HG03439 (cell line): ENCODE results near the gene DTNB.

ENCODE experiments used
- ATAC-seq: cut with Tn5 transposase; IDR thresholded peaks from one replicate; pipeline ENCODE4 v1.9.1; 2021; ENCODE audit warnings: mild to moderate bottlenecking, moderate library complexity; ENCODE audit not compliant: unreplicated experiment

DTNB gene

DNA sequence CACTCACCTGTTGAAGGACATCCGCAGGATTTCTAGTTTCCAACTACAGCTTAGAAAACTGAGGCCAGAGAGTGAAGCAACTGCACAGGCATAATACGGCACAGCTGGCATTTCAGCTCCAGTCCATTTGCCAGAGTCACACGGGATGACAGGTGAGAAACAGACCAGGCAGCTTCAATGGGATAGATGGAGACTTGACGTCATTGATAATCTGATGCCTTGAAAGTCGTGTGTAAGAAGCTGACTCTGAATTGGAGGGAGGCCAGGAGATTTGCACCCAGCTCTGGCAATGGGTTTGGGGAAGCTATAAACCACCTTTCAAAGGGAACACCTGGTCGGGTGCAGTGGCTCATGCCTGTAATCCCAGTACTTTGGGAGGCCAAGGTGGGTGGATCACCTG is 319.3 kb downstream of the DTNB start:
- ATAC-seq: no peak

DNA sequence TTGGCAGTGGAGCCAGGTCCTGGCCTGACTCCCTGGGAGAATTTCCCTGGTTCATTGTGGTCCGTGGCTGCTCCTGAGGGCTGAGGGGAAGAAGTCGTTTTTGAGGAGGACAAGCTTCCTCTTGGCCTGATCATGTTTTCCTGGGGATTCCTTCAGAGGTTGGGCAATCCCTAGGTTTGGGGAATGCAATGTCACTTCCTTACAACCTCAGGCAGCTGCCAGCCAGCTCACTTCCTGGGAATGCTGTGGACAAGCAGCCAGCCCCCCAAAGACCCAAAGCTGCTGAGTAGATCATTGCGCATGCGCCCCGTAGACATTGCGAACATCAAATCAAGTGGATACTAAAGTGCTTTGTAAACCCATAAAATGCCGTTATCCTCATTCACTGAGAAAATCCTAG is 324.0 kb downstream of the DTNB start:
- no peak for ATAC-seq

DNA sequence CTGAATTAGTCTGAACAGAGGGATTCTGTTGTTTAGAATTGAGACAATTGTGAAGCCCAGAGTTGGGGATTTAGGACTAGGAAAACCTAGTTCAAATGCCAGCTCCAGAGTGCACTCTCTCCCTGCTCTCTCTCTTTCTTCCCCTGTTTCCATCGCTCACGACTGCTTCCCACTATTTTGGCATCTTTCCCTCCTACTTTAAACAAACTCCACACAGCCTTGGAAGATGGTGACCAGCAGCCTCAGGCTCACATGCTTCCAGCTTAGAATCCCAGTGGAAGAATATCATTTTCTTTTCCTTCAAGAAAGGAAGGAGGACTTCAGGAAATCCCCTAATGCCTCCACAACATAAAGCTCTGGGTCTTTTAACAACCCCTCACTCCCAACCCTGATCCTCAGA is 325.5 kb downstream of the DTNB start:
- ATAC-seq: no peak

DNA sequence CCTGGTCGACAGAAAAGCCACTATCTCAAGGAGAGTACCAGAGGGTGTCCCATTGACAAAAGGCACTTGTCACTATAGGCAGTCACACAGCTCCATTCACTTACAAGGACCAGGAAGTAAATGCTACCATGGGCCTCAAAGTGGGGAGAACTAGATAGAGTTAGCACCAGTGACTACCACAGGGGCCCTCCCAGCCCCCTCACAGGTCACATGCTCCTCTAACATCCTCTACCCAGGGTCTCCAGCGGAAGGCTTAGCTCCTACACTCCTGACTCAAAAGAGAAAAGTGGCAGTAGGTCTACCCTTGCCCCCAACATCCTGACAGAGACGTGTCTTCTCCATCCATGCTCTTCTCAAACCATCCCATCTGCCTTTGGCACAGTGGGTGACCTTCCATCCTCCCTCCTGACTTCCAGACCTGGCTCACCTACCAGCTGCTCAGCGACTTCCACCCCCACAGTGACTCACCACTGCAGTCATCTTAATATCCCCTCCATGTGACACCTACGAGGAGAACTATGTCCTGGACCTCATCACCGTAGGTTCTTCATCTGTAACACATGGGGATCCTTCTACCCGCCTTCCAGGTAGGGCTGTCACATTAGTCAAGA is 326.1 kb downstream of the DTNB start:
- no peak for ATAC-seq

DNA sequence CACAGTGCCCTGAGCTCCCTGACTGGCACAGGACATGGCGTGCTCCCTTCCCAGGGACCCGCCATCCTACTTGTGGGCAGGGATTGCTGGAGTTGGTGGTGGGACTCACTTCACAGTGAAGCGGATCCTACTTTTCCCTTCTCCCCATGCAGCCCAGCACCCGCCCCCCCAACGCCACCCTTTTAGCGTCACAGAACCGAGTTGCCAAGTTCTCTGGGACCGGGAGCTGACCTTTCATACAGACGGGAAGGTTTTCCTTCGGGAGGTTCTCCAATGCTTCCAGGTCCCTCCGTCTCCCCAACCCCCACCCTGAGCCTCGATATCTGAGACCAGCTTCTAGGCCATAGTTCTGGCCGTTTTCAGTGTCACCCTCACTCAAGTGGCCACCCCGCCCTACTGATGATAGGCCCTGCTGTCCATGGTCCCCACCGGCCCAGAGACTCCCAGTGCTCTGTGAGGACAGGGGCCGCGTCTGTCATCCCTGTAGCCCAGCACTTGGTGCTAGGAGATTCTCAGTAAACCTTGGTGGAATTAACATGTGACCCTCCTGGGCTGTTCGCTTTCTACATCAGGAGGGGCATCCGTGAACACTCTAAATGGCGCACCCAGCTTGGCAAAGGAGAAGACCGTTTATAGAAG is 330.1 kb downstream of the DTNB start:
- ATAC-seq: no peak

DNA sequence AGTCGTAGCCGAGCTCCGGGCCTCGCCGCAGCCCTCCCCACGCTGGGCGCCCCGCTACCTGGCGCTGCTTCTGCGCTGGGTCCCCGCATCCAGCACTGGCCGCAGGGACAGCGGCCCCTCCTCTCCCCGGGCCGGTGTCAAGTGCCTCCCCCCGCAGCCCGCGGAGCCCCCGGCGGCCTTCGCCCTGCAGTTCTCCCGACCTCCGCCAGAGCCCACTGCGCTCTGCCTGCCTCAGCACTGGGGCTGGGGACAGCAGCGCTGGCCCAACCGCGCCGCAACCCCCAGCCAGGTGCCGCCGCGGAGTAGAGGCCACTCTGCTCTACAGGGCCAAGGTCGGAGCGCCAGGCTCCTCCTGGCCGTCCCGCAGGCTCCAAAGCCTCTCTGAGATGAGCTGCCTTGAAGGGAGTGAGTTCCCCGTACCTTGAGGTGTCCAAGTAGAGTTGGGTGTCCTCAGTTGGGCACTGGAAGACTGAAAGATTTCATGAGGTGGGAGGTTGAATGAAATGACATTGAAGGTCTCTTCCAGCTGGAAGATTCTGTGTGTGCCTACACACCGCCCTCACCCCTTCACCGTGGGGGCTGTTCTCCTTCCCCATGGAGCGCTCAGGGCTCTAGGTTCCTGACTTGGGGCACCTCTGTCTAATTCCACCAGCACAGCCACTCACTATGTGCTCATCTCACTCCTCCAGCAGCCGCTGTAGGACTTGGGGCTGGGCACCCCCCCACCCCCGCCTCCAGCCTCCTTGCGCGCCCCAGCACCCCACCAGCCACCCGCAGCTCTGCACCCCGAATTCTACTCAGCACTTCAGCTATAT is 330.8 kb downstream of the DTNB start:
- peak; percentile 75 for ATAC-seq

DNA sequence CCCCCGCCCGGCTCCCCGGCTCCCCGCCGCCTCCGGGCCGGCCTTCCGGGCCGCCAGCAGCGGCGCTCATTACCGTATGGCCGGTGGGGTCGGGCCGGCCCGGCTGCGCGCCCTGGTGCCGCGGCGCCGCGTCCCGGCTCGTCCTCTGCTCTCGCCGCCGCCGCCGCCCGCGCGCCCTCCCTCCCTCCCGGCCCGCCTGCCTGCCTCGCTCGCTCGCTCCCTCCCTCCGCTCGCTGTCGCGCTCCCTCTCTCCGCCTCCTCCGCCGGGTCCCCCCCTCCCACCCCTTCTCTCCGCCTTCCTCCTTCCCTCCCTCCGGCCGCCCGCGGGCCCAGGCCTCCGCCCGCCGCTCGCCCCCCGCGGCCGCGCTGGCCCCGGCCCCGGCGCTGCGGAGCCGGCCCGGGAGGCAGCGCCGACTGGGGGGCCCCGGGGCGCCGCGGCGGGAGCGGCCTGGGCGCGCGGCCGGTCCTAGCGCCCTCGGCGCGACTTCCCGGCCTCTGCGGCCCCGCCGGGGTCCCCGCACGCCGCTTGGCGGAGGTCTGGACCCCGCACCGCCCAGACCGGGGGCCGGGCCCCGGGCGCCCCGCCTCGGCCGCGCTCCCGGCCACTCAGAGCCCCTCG is 331.5 kb downstream of the DTNB start, which contains the start of gene DNMT3A:
DNMT3A (minus strand) TSS at position 173 of the 619 bp plus-strand sequence. CDS start 27,941 bp downstream, outside the sequence.
- ATAC-seq: peak; percentile 19

DNA sequence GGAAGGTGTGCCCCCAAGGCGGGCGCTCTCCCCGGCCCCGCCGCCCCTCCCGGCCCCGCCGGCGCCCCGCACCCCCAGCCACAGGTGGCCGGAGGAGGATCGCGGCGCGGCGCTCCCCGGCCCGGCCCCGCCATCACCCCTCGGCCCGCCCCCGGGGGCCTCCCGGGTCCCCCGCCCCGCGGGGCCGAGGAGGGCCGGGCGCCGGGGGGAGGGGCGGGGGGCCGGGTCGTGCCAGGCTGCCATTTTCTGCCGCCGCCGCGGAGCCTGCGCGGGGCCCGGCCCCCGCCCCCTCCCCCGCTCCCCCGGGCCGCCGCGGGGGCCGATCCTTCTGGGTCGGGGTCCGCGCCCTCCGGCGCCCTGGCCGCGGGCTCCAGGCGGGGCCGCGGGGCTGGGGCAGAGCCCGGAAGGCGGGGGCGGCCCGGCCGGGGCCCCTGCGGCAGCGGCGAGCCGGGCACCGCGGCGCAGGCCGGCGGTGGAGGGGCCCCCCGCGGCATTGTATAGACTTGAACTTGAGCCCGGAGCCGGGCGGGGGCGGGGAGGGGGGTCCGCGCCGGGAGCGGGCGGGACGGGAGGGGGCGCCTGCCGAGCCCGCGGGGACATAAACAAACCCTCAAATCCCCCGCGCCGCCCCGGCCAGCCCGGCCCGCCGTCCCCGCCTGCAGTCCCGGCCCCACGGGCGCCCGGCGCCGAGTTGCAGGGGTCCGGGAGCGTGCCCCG is 332.2 kb downstream of the DTNB start:
- peak; percentile 18 for ATAC-seq

DNA sequence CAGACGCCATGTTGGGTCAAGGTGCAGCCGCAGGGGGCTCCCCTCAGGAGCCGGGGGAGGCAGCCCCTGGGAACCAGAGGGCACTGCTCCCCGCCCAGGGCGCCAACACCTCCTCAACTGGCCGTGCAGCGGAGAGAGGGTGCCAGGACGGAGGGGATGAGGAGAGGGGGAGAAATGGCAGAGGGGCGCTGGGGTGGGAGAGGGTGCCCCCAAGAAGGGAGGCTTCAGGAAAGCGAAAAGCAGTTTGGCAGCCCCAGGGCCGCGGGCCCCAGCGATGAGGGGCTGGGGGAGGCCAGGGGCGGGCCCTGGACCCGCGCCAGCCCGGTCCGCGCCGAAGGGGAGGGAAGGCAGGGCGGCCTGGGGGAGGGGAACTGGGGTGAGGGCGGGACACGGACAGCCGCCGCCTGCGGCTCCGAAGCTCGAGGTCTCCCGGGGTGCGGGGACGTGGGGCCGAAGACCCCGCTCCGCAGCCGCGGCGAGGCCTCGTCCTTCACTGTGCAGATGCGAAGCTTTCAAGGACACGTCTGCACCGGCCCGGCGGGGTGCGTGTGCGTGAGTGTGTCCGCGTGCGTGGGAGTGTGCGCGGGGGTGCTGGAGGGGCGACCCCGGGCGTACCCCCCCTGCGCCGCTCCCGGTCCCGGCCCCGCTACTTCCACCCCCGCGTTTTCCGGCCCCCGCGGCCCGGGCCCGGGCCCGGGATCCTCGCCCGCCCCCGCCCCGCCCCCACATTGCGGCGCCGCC is 333.0 kb downstream of the DTNB start:
- ATAC-seq: no peak

DNA sequence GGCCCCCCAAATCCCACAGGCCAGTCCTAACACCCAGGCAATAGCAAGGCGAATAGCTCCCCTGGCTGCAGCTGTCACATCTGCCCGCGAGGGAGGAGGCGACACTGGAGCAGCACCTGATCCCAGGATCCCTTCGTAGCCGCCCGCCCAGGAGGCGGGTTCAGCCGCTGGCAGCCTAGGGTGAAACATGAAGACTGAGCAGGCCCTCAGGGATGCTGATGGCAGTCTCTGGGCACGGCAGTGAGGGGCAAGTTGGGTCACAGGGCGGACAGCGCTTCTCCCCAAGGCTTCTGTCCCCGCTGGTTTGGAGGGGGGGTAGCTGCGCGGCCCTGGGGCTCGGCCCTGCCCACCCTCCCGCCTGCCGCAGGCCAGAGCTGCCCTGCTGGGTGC is 333.6 kb downstream of the DTNB start:
- no peak for ATAC-seq

DNA sequence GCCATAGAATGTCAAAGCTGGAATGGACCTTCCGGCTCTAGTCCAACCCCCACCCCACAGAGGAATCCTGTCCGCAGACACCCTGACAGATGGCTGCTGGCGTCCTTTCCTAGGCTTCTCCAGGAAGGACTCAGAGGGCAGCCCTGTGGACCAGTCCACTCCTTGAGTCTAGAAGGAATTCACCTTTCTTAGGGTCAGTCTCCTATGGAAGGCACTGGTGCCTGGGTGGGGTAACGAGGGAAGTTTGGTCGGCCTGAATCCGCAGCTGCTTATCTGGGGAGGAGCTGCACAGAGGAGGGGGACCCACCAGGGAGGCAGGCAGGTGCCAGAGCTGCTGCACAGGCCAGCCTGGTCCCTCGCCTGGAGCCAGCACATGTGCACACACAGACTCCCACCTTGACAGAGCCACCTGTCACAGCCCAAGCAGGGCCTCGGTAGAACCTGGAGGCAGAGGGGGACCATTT is 334.1 kb downstream of the DTNB start:
- ATAC-seq: no peak

DNA sequence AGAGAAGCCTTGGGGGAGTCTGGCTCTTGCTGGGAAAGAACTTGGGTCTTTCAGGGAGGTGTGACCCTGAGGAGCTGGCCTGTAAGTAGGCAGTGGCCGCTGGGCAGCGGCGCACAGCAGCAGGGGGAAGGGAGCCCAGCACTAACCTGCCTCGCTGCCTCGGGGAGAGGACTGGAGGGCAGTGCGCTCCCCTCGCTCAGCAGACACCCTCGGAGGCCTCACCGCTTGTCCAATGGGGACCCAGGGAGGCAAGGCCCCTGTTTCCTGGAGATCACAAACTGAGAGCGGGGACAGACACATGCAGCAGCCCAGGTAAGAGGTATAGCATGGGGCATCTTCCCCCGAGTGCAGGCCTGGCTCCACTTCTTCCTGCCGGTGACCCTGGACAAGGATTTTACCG is 335.0 kb downstream of the DTNB start:
- no peak for ATAC-seq

DNA sequence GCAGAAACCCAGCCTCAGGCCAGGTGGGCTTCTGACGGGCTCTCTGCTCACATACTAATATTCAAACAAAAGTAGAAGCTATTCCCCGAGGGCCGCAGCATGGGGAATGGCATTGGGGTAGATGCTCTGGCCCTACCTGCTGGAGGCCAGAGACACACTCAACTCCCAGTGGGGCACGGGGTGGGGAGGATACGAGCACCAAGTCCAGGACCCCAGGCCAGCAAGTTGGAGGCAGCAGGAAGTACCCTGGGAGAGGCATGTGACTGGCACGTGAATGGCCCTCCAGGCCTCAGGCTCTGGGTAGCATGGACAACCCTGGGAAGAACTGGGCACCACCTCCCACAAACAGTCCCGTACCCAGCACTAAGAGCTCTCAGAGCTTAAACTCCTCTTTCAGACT is 335.5 kb downstream of the DTNB start:
- ATAC-seq: no peak

DNA sequence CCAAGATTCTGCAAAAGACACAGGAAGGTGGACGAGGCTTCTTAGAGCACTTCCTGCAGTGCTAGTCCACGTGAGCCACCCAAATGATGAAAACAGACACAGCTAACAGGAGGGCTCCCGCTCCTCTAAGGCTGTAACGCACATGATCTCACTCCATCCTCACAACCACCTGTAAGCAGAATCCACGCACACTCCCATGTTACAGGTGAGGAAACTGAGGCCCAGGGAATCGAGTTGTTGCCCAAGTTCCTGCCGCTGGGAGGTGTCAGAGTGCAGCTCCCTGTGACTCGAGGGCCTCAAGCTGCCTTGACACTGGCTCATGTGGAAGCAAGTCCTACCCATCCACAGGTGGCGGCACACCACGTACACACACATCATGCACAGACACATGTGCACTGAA is 336.1 kb downstream of the DTNB start:
- ATAC-seq: no peak

DNA sequence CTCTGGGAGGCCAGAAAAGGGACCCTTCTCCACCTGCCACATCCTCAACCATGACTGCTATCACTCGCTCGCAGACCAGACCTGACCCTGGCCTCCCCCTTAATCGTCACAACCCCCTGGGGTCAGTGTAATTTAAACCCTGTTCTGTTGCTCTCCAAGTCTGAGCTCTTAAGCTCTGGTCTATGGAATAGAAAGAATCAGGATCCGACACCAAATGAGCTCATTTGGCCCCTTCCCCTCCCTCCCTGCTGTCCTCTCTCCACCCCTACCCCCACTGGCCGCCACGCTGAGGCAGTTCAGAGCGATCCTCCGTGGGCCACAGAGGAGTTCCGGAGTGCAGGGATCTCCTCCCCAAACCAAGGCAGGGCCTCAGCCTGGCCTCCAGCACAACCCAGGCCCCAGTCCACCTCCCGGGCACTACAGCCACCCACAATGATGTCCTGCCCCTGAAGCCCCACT is 337.0 kb downstream of the DTNB start:
- ATAC-seq: no peak

DNA sequence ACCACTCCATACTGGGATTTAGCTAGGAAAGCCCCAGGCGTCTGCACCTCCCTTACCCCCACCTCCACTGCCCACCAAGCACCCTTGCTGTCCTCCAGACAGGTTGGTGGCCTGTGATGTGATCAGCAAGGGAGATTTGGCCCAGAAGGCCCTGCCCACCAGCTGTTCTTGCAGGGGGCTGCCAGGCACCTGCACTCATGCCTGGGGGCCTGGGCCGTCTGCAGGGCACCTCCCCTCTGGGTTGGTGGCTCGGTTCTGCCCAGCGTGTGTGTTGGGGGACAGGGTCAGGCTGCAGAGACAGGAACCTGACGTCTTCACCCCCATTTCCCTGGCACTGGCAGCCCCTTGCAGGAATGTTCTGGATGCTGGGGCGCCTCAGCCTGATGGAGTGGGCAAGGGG is 337.4 kb downstream of the DTNB start:
- no peak for ATAC-seq

DNA sequence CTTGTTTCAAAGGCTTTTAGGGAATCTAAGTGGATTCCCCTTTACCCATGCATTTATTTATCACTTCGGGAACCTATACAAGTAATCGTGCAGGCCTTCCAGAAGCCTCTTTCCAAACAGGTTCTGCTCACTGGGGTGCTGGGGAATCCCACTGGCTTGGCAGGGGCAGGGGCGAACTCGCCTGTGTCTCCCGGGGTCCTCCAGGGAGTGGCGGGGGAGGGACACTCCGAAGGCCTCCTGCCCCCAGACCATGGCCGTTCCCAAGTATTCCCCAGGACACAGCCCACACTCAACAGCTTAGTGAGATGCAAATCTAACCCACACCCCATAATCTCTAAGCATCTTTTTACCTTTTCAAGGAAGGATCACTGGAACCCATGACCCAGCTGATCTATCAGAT is 338.2 kb downstream of the DTNB start:
- ATAC-seq: no peak

DNA sequence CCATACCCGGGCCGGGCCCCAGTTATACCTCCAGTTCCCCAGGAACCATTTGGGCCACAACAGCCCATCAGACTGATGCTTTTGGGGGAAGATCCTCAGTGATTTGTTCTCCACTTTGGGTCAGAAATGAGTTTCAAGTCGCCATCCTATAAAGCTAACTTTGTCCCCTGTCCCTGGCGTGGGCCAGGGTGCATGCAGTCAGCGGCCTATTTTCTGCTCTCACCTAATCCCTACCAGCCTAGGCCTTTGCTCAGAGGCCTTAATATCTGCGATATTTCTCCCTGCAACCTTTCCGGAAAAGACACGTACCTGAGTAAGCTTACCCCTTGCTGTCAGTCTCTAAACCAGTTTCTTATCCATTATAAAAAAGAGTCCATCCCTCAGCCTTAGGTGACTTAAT is 338.9 kb downstream of the DTNB start:
- no peak for ATAC-seq

DNA sequence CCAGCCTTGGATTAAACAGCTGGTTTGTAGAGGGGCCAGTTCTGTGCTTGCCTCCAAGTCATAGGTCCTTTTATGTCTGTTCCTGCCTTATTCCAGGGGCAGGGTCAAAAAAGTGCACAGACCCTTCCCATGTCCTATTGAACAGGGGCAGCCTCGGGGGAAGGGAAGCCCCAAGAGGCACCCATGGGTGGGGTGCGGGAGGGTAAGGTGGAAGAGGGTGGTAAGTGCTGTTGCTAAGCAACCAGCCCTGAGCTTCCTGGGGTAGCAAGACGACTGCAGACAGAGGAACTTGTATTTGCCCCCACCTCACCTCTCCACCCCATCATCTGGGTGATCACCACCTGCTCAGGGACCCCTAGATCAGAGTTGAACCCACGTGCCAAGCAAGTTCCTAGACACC is 339.4 kb downstream of the DTNB start:
- ATAC-seq: no peak

DNA sequence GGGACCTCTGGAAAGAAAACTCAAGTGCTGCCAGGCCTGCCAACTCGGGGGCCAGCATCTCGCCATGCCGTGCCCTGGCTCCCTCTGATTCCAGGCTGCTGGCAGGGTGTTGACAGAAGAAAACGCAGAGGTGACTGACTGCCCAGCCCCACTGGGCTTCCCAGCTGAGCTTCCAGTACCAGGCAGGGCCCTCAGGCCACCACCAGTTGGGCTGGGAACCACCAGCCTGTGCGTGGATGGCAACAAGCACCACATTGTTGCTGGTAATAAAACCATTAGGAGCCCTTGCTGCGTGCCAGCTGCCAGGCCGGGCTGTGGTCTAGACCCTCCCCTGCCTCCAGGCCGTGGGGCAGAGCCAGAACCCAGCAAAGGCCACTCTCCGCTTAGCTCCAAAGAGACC is 340.8 kb downstream of the DTNB start:
- ATAC-seq: no peak
